Mammary epithelial cell (primary cell): ENCODE data around the gene STXBP6.

Experiments
- CTCF ChIP-seq, 2 donors: IDR thresholded peaks in 1 of 2; conservative IDR thresholded peaks in 1 of 2; 2 replicates each; pipeline ENCODE4 v1.5.1; 2011 to 2012; ENCODE audit warnings: inconsistent platforms in 2 of 2, low read length in 2 of 2, mild to moderate bottlenecking in 2 of 2, control low read depth in 1 of 2, low read depth in 1 of 2; ENCODE audit not compliant: insufficient read depth in 1 of 2; ENCODE audit errors: extremely low read depth in 1 of 2
- EZH2 ChIP-seq: IDR thresholded peaks from 2 replicates; pipeline ENCODE4 v1.6.1; 2012; ENCODE audit warnings: low read length, inconsistent platforms, borderline replicate concordance

- no peak for TF ChIP-seq CTCF (conservative IDR thresholded peaks at IDR 0.05 in 1 of 2, IDR thresholded peaks at IDR 0.05 in 1 of 2; ENCODE audit: extremely low read depth in 1 of 2, insufficient read depth in 1 of 2, low read depth in 1 of 2, low read length in 2 of 2)
- no peak for TF ChIP-seq EZH2
Observed at GRCh38 chr14:25033358-25033757, 16.6 kb downstream of the STXBP6 start.
